Keratinocyte (primary cell): ENCODE measurements around the gene PECR. TPM values are rescaled to one million over a fixed set of nuclear protein-coding genes. Genes with fewer than 3 reads are reported as not detected.
A peak's percentile ranks its signal among the peaks of the same experiment; 100 is the strongest.

ENCODE experiments used
- DNase-seq: peaks from one replicate; pipeline ENCODE4 v3.0.0-alpha.2; 2011; ENCODE audit warnings: low read depth, missing footprints, low spot score
- FAIRE-seq: peaks from 2 replicates; lab custom pipeline; 2011; peaks lifted over from hg19 to GRCh38; lab: Jason Lieb, UNC
- H2AFZ ChIP-seq: 2 replicates; pipeline ENCODE4 v1.6.0; 2012; ENCODE audit warnings: low read length, control low read depth, inconsistent platforms; ENCODE audit not compliant: control insufficient read depth
- H3K27ac ChIP-seq: 2 replicates; pipeline ENCODE4 v1.5.1; 2011; ENCODE audit warnings: low read length; ENCODE audit not compliant: control insufficient read depth, insufficient read depth
- H3K27me3 ChIP-seq: 3 replicates; pipeline ENCODE4 v1.6.0; 2011; ENCODE audit warnings: low read length; ENCODE audit not compliant: control insufficient read depth, insufficient read depth; ENCODE audit errors: extremely low read depth
- H3K36me3 ChIP-seq, 2 experiments: 2 replicates in 1 of 2; 3 replicates in 1 of 2; pipeline ENCODE4 v1.5.1; 2011; ENCODE audit warnings: low read length in 2 of 2, mild to moderate bottlenecking in 1 of 2; ENCODE audit not compliant: control insufficient read depth in 2 of 2, insufficient read depth in 2 of 2; ENCODE audit errors: extremely low read depth in 1 of 2
- H3K4me1 ChIP-seq: 3 replicates; pipeline ENCODE4 v1.5.1; 2011; ENCODE audit warnings: low read length; ENCODE audit not compliant: control insufficient read depth, insufficient read depth; ENCODE audit errors: extremely low read depth
- H3K4me2 ChIP-seq: 3 replicates; pipeline ENCODE4 v1.6.0; 2011; ENCODE audit warnings: low read depth, low read length; ENCODE audit not compliant: control insufficient read depth, insufficient read depth; ENCODE audit errors: extremely low read depth
- H3K4me3 ChIP-seq, 3 experiments: fragments of 200-600 bp in 1 of 3; sonication (generic) in 1 of 3; 2 replicates in 2 of 3; 3 replicates in 1 of 3; pipeline ENCODE4 v1.5.1; 2011 to 2016; ENCODE audit warnings: low read length in 3 of 3, mild to moderate bottlenecking in 3 of 3, control low read depth in 2 of 3, inconsistent platforms in 1 of 3, low read depth in 1 of 3, mixed read lengths in 1 of 3, mixed run types in 1 of 3, moderate library complexity in 1 of 3; ENCODE audit not compliant: control insufficient read depth in 2 of 3, insufficient read depth in 2 of 3; ENCODE audit errors: extremely low read depth in 1 of 3
- H3K79me2 ChIP-seq: 2 replicates; pipeline ENCODE4 v1.6.0; 2012; ENCODE audit warnings: low read length; ENCODE audit not compliant: control insufficient read depth, insufficient read depth
- H3K9ac ChIP-seq: 3 replicates; pipeline ENCODE4 v1.6.0; 2011; ENCODE audit warnings: low read length; ENCODE audit not compliant: control insufficient read depth, insufficient read depth; ENCODE audit errors: extremely low read depth
- H3K9me1 ChIP-seq: 3 replicates; pipeline ENCODE4 v1.6.0; 2011; ENCODE audit warnings: low read length; ENCODE audit not compliant: control insufficient read depth, insufficient read depth; ENCODE audit errors: extremely low read depth
- H3K9me3 ChIP-seq: 2 replicates; pipeline ENCODE4 v1.5.1; 2012; ENCODE audit warnings: low read depth, low read length; ENCODE audit not compliant: control insufficient read depth
- H4K20me1 ChIP-seq: 3 replicates; pipeline ENCODE4 v1.6.0; 2011; ENCODE audit warnings: low read length; ENCODE audit not compliant: control insufficient read depth, insufficient read depth; ENCODE audit errors: extremely low read depth
- EZH2 ChIP-seq: IDR thresholded peaks from one replicate; pipeline ENCODE4 v1.6.1; 2012; ENCODE audit warnings: inconsistent platforms, mild to moderate bottlenecking, low read length, moderate library complexity
- dilution Hi-C: fragments of 300-500 bp; cut with MboI; formaldehyde crosslinking; loops from one replicate; pipeline ENCODE4 v1.7.0; 2020; ENCODE audit warnings: low sequenced_read_pairs; ENCODE audit not compliant: extremely low pct_ligation_motif_present
- polyA plus RNA-seq, 5 experiments: library from polyadenylated mRNA; depleted of rRNA in 3 of 5; stranded (reverse) in 3 of 5; stranded (forward) in 1 of 5; unstranded in 1 of 5; fragments of >200 nt; gene quantifications; 1 replicate in 1 of 5; 2 replicates in 3 of 5; 3 replicates in 1 of 5; pipeline versions ENCODE4 v1.2.1 to v1.2.3, GENCODE V29; 2011 to 2012; ENCODE audit warnings: missing spikeins in 2 of 5, low read depth in 1 of 5, low replicate concordance in 1 of 5
- TF ChIP-seq, protein P1 (sequence below), 3 experiments: IDR thresholded peaks in 1 of 3; conservative IDR thresholded peaks in 1 of 3; optimal IDR thresholded peaks in 1 of 3; 2 replicates in 2 of 3; 3 replicates in 1 of 3; pipeline versions ENCODE3 to v1.5.1; 2011; ENCODE audit warnings: low read length in 3 of 3, mild to moderate bottlenecking in 3 of 3, moderate library complexity in 2 of 3, control low read depth in 1 of 3, inconsistent platforms in 1 of 3; ENCODE audit not compliant: insufficient read depth in 2 of 3; ENCODE audit errors: extremely low read depth in 1 of 3

Gene PECR
- polyA plus RNA-seq, 1 donor (not counting 4 experiments of a cell fraction or from before 2014, with no cell fraction given), result 12.0 TPM

DNA sequence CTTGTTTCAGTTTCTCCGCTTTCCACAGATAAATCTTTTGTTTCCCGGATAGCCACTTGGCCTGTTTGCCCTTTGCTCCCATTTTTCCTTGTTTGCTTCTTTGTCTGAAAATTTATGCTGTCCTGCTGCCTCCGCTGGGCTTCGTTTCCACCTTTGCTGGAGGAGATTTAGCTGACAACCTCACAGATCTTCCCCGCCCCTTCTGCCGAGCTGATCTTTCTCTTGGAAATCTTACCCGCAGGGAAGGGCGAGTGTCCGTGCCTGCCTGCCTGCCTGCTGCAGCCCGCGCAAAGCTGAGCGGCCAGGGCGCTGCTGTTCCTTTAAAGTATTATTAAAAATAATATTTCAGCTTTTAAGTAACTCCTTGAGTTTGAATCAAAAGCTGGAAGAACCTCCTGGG, 26.2 kb upstream of the PECR start:
- H3K9ac ChIP-seq, result peak overlapping the region; percentile 61
- TF ChIP-seq, protein P1, sequence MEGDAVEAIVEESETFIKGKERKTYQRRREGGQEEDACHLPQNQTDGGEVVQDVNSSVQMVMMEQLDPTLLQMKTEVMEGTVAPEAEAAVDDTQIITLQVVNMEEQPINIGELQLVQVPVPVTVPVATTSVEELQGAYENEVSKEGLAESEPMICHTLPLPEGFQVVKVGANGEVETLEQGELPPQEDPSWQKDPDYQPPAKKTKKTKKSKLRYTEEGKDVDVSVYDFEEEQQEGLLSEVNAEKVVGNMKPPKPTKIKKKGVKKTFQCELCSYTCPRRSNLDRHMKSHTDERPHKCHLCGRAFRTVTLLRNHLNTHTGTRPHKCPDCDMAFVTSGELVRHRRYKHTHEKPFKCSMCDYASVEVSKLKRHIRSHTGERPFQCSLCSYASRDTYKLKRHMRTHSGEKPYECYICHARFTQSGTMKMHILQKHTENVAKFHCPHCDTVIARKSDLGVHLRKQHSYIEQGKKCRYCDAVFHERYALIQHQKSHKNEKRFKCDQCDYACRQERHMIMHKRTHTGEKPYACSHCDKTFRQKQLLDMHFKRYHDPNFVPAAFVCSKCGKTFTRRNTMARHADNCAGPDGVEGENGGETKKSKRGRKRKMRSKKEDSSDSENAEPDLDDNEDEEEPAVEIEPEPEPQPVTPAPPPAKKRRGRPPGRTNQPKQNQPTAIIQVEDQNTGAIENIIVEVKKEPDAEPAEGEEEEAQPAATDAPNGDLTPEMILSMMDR (optimal IDR thresholded peaks at IDR 0.05 in 1 of 3, IDR thresholded peaks at IDR 0.05 in 1 of 3, conservative IDR thresholded peaks at IDR 0.05 in 1 of 3; ENCODE audit: extremely low read depth in 1 of 3, insufficient read depth in 2 of 3, low read length in 3 of 3), result no peak
- no peak for TF ChIP-seq EZH2
- no peak overlapping the region for H3K27ac ChIP-seq
- peak overlapping the region; percentile 9 to 52 (median 37) for H3K4me3 ChIP-seq
- dilution Hi-C loops, result no loop called here
- no peaks in the 10 kb centered on the region for H3K27me3 ChIP-seq
- peak overlapping the region; percentile 85 for H3K4me2 ChIP-seq
- FAIRE-seq (no peak), DNase-seq (no peak)
- H3K9me3 ChIP-seq, result no peaks in the 10 kb centered on the region
- H3K4me1 ChIP-seq, result peaks cover 28% of the 10 kb centered on the region
- peaks cover 36% of the 10 kb centered on the region for H3K79me2 ChIP-seq
- no peaks in the 10 kb centered on the region for H4K20me1 ChIP-seq
- peaks cover 12 to 16% of the 10 kb centered on the region in 2 experiments for H3K36me3 ChIP-seq
- H2AFZ ChIP-seq, result peak overlapping the region; percentile 91
- H3K9me1 ChIP-seq, result no peaks in the 10 kb centered on the region

DNA sequence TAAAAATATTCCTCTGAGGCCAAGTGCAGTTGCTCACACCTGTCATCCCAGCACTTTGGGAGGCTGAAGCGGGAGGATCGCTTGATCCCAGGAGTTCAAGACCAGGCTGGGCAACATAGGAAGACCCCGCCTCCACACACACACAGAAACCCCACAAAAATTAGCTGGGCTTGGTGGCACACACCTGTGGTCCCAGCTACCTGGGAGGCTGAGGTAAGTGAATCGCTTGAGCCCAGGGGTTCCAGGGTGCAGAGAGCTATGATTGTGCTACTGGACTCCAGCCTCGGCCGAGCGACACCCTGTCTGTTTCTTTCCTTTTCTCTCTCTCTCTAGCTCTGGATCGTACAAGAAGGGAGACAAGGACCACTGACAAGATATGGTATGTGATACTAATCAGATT, 25.7 kb upstream of the PECR start:
- dilution Hi-C loops, result no loop called here
- peak overlapping the region; percentile 61 for H3K9ac ChIP-seq

More for the DNA sequence above, 25.7 kb upstream of the PECR start:
- H2AFZ ChIP-seq, result peak overlapping the region; percentile 91
- no peak for FAIRE-seq
- TF ChIP-seq, protein P1 (optimal IDR thresholded peaks at IDR 0.05 in 1 of 3, IDR thresholded peaks at IDR 0.05 in 1 of 3, conservative IDR thresholded peaks at IDR 0.05 in 1 of 3; ENCODE audit: extremely low read depth in 1 of 3, insufficient read depth in 2 of 3, low read length in 3 of 3), result no peak
- TF ChIP-seq EZH2, result no peak
- no peaks in the 10 kb centered on the region for H4K20me1 ChIP-seq
- H3K4me2 ChIP-seq, result peak overlapping the region; percentile 85
- H3K79me2 ChIP-seq, result peaks cover 32% of the 10 kb centered on the region
- no peaks in the 10 kb centered on the region for H3K9me1 ChIP-seq
- peak overlapping the region; percentile 9 to 52 (median 37) for H3K4me3 ChIP-seq
- peaks cover 28% of the 10 kb centered on the region for H3K4me1 ChIP-seq
- peaks cover 12 to 14% of the 10 kb centered on the region in 2 experiments for H3K36me3 ChIP-seq
- no peaks in the 10 kb centered on the region for H3K9me3 ChIP-seq
- DNase-seq, result no peak
- no peak overlapping the region for H3K27ac ChIP-seq
- H3K27me3 ChIP-seq, result no peaks in the 10 kb centered on the region
